Activated T-cell treated with anti-CD3 and anti-CD28 coated beads for 24 hours (primary cell): ENCODE measurements around the gene GPR148.
"Not testable (repeated sequence)": the region's sequence is repeated elsewhere in the genome, so short reads cannot be mapped to it uniquely, and the experiment has no call there.

ENCODE experiments used
- DNase-seq: peaks from one replicate; pipeline ENCODE4 v3.0.0-alpha.2; 2020; ENCODE audit warnings: low read depth

GPR148 gene

DNA sequence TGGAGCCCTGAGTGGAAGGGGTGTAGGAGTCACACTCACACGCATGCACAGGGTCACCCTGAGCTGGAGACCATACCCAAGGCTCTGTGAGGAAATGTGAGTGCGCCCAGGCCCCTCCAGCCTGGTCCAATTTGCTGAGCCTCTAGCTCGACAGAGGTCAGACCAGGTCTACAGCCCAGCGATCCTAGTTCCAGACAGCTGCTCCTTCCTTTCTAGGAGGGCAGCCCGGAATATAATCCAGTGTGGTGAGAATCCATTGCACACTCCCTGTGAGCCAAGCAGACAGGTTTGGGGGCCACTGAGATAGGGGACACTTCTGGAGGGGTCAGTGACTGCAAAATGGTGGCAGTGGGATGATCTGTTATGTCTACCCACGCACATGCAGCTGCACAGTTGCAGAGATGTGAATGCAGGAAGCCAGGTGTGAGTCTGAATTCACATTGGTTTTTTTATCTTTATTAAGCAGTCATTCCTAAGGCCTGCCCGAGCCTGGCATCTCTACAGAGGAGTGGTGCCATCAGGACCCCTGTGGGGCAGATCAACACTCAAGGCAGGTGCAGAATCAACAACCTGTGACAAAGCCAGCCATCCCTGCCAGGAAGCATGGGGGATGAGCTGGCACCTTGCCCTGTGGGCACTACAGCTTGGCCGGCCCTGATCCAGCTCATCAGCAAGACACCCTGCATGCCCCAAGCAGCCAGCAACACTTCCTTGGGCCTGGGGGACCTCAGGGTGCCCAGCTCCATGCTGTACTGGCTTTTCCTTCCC, at the start of gene GPR148:
Gene GPR148 (plus strand): TSS at position 522 of the 768 bp plus-strand sequence. CDS start 82 bp downstream, at position 604.
- no peak for DNase-seq

GRCh38 chr2:130692041-130692770, 36.7 kb upstream of the GPR148 start:
- DNase-seq = not testable (repeated sequence)

DNA sequence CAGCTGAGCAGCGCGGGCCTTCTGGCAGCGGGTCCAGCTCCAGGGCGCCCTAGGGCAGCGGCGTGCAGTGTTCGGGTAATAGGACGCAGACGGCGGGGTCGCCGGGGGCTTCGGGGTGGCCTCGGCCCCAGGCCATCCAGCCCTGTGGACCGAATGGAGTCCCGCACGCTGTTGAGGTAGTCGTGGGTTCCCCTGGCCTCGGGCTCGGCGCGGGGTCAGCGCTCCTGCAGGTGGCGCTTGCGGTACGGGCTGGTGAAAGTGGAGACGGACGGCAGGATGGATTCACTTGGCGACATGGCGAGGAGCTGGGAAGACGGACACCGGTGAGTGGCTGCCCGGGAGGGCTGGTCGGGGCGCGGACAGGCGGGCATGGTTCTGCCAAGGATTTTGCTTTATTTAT, 35.4 kb upstream of the GPR148 start:
- DNase-seq = not testable (repeated sequence)

GRCh38 chr2:130703250-130703649, 25.6 kb upstream of the GPR148 start:
- not testable (repeated sequence) for DNase-seq

DNA sequence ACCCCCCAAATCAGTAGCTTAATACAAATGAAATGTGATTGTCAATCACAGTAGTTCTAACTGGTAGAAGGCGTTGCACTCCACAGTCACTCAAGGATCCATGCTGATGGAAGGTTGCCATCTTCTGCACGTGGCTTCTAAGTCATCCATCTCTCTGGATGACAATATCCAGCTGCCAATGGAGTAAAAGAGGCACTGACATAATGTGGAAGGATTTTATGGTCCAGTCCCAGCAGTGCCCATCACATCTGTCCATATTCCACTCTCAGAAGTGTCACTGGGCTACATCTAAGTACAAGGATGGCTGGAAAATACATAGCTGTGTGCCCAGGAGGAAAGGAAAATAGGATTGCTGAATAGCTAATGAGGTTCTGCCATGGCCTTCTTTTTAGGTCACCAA, 14.1 kb upstream of the GPR148 start:
- DNase-seq = not testable (repeated sequence)

- DNase-seq = no peak
These were observed 8.8 kb upstream of the GPR148 start for GRCh38 chr2:130720036-130720435.

- DNase-seq = no peak
These were observed 8.3 kb upstream of the GPR148 start for GRCh38 chr2:130720528-130720927.

GRCh38 chr2:130724455-130724854, 4.4 kb upstream of the GPR148 start:
- DNase-seq = no peak

GRCh38 chr2:130726614-130727180, 2.2 kb upstream of the GPR148 start:
- no peak for DNase-seq

- peak; percentile 85 for DNase-seq
These were observed 1.5 kb upstream of the GPR148 start for GRCh38 chr2:130727286-130727924.

- DNase-seq = no peak
These were observed 839 bp upstream of the GPR148 start for GRCh38 chr2:130728007-130728454.

DNA sequence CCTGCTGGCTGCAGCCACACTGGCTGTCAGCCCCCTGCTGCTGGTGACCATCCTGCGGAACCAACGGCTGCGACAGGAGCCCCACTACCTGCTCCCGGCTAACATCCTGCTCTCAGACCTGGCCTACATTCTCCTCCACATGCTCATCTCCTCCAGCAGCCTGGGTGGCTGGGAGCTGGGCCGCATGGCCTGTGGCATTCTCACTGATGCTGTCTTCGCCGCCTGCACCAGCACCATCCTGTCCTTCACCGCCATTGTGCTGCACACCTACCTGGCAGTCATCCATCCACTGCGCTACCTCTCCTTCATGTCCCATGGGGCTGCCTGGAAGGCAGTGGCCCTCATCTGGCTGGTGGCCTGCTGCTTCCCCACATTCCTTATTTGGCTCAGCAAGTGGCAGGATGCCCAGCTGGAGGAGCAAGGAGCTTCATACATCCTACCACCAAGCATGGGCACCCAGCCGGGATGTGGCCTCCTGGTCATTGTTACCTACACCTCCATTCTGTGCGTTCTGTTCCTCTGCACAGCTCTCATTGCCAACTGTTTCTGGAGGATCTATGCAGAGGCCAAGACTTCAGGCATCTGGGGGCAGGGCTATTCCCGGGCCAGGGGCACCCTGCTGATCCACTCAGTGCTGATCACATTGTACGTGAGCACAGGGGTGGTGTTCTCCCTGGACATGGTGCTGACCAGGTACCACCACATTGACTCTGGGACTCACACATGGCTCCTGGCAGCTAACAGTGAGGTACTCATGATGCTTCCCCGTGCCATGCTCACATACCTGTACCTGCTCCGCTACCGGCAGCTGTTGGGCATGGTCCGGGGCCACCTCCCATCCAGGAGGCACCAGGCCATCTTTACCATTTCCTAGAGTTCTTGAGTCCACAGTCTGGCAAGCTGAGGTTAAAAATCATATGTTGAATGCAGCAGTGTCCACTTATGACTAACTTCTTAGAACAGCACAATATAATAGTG, 741 bp downstream of the GPR148 start:
- no peak for DNase-seq

DNA sequence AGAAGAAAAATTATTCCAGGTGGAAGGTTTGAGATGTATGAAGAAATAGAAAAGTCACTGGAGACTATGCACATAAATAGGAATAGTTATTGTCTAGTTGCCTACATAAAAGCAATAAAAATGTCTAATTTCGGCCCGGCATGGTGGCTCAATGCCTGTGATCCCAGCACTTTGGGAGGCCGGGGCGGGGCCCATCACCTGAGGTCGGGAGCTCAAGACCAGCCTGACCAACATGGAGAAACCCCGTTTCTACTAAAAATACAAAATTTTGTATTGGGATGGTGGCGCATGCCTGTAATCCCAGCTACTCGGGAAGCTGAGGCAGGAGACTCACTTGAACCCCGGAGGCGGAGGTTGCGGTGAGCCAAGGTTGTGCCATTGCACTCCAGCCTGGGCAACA, 3.4 kb downstream of the GPR148 start:
- not testable (repeated sequence) for DNase-seq

DNA sequence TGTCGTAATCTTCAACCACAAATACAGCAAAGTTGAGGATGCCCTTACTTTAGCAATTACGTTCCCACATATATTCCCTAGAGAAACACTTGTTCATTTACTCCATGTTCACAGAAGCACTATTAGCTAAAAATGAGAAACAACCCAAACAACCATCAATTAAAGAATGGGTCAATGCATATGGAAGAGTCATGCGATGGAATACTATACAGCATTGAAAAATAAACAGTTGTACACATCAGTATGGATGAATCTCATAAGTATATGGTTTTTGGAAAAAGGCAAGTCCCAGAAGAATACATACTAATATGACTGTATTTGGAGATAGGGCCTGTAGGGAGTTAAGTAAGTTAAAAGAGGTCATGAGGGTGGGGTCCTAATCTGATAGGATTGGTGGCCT, 6.3 kb downstream of the GPR148 start:
- no peak for DNase-seq

GRCh38 chr2:130736487-130736886, 7.6 kb downstream of the GPR148 start:
- no peak for DNase-seq

DNA sequence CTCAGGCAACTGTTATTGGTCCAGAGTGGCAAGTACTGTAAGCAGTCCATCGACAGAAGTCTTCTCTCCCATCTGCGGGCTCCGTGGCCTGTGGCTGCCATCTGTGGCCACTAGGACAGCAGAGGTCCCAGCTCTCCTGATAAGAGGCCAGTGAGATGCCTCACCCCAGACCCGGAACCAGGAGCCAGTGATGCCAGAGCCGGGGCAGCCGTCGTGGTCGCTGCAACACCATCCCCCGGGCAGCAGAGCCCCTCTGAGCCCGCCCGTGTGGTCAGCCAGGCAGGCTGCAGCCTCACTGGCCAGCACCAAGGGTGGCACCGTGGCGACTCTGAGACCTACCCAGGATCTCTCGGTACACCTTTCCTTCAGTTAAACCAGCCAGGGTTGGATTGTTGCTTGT, 8.7 kb downstream of the GPR148 start:
- no peak for DNase-seq

- no peak for DNase-seq
These were observed 11.8 kb downstream of the GPR148 start for GRCh38 chr2:130740671-130741070.

DNA sequence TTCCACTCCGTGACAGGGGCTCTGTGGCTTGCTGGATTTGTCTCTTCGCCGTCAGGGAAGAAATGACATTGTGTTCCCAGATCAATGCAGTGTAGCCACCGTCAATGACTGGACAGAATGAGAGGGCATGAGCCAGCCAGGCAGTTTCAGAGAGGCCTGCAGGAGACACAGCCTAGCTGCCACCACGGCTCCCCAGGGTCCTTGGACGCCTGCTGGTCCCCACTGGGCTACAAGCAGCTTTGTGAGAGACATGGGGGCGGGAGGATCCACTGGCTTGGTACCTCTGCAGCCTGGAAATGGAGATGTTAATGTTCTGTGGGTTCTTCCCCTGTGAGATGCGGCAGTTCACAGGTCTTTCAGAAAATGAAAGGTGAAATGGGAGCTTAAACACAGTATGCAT, 14.4 kb downstream of the GPR148 start:
- DNase-seq = no peak

- DNase-seq = no peak
These were observed 15.6 kb downstream of the GPR148 start for GRCh38 chr2:130744287-130745117.

DNA sequence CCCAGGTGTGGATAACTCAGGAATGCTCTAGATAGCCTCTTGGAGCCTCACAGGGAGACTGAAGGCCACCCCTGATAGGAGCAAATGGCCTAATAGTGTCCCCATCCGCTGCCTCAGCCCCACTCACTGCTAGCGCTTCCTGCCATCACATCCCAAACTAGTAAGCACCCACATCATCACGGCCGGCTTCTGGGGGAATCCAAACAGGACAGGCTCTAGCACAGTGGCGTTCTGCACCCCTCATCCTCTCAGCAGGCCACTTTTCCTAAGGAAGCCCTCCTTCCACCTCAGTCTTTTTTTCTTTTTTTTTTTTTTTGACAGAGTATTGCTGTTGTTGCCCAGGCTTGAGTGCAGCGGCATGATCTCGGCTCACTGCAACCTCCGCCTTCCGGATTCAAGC, 20.2 kb downstream of the GPR148 start:
- no peak for DNase-seq
